Breast epithelium (tissue), 4 donors: ENCODE measurements around the gene ZBTB4. TPM values are rescaled to one million over a fixed set of nuclear protein-coding genes. Genes with fewer than 3 reads are reported as not detected.

Experiments used
- DNase-seq, 2 donors: peaks; one replicate each; pipeline ENCODE4 v3.0.0-alpha.2; 2019; ENCODE audit warnings: low spot score in 2 of 2
- H3K27ac ChIP-seq, 2 donors: fragments of 200-600 bp; sonication (generic) in 1 of 2; one replicate each; pipeline ENCODE4 v1.5.1; 2016 to 2019; ENCODE audit warnings: mild to moderate bottlenecking in 1 of 2
- H3K27me3 ChIP-seq, 2 donors: fragments of 200-600 bp; sonication (generic) in 1 of 2; one replicate each; pipeline versions ENCODE4 v1.5.1 to v1.6.0; 2017 to 2019; ENCODE audit warnings: control low read depth in 1 of 2, mild to moderate bottlenecking in 1 of 2
- H3K36me3 ChIP-seq: fragments of 200-600 bp; one replicate; pipeline ENCODE4 v1.5.1; 2019
- H3K4me1 ChIP-seq, 2 donors: fragments of 200-600 bp; sonication (generic); one replicate each; pipeline ENCODE4 v1.5.1; 2016 to 2019; ENCODE audit warnings: control low read depth in 1 of 2
- H3K4me3 ChIP-seq, 3 donors: fragments of 200-600 bp; sonication (generic); 1 replicate in 2 of 3; 2 replicates in 1 of 3; pipeline ENCODE4 v1.5.1; 2016 to 2019; ENCODE audit warnings: mild to moderate bottlenecking in 3 of 3, moderate library complexity in 2 of 3
- H3K9me3 ChIP-seq, 2 donors: fragments of 200-600 bp; sonication (generic) in 1 of 2; one replicate each; pipeline ENCODE4 v1.5.1; 2016 to 2019; ENCODE audit warnings: control low read depth in 1 of 2
- CTCF ChIP-seq, 3 donors: fragments of 450-650 bp; IDR thresholded peaks; one replicate each; pipeline ENCODE4 v1.5.1; 2016 to 2017; ENCODE audit warnings: antibody characterized with exemption in 3 of 3, mild to moderate bottlenecking in 3 of 3, moderate library complexity in 3 of 3
- POLR2A ChIP-seq: fragments of 450-650 bp; IDR thresholded peaks from one replicate; pipeline ENCODE4 v1.6.1; 2016; ENCODE audit warnings: antibody characterized with exemption, mild to moderate bottlenecking, moderate library complexity
- POLR2AphosphoS5 ChIP-seq, 3 donors: sonication (generic); formaldehyde crosslinking; IDR thresholded peaks; one replicate each; pipeline ENCODE4 v1.6.1; 2017; ENCODE audit warnings: antibody characterized with exemption in 3 of 3
- intact Hi-C: fragments of 100-400 bp; cut with DNase I; formaldehyde crosslinking; loops from one replicate; pipeline ENCODE4 v1.15.1; 2023; ENCODE audit warnings: low total_unique reads
- total RNA-seq, 3 donors: library from RNA; depleted of rRNA; stranded (reverse); fragments of >200 nt; gene quantifications; one replicate each; pipeline ENCODE4 v1.1.0, GENCODE V29; 2016

The ZBTB4 gene, protein sequence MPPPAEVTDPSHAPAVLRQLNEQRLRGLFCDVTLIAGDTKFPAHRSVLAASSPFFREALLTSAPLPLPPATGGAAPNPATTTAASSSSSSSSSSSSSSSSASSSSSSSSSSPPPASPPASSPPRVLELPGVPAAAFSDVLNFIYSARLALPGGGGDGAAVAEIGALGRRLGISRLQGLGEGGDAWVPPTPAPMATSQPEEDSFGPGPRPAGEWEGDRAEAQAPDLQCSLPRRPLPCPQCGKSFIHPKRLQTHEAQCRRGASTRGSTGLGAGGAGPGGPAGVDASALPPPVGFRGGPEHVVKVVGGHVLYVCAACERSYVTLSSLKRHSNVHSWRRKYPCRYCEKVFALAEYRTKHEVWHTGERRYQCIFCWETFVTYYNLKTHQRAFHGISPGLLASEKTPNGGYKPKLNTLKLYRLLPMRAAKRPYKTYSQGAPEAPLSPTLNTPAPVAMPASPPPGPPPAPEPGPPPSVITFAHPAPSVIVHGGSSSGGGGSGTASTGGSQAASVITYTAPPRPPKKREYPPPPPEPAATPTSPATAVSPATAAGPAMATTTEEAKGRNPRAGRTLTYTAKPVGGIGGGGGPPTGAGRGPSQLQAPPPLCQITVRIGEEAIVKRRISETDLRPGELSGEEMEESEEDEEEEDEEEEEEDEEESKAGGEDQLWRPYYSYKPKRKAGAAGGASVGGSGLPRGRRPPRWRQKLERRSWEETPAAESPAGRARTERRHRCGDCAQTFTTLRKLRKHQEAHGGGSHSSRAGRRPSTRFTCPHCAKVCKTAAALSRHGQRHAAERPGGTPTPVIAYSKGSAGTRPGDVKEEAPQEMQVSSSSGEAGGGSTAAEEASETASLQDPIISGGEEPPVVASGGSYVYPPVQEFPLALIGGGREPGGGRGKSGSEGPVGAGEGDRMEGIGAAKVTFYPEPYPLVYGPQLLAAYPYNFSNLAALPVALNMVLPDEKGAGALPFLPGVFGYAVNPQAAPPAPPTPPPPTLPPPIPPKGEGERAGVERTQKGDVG
- 10 to 100 TPM; 34.4 to 46.9 (median 45.7) TPM for total RNA-seq

DNA sequence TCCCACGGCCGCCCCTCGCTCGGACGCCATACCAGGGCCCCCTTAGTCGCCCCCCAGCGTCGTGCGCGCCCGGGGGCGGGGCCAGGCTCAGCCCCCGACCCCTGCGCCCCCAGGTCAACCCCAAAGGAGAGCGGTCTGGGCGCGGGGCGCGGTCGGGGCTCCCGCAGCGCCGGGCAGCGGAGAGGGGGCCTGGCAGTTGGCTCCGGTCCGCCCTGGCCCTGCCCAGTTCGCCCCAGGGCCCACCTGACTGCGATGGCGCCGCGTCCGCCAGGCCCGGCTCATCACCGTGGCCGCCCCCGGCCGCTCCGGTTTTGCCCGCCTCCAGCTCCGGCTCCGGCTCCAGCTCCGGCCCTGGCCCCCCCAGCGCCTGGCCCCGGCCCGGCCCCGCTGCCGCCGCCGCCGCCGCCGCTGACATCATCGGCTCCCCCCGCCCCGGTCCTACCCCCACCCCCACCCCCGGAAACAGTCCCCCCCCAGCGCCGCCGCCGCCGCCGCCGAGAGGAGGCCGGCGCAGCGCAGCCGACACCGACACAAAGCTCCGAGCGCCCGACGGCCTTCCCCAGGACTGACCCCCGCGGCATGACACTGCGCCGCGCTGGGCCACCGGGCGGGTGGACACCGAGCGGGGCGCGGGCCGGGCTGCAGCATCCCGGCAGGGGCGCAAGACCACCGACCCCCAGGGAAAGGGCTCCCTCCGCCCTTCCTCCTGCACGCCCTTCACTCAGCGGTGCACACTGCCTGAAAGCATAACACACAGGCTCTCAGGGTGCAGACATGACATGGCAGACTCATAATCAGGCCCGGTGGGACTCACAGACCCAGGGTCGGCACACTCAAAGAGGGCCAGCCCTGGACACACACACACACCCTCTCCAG, at the start of gene ZBTB4:
Gene ZBTB4, minus strand, starts transcription at position 419 of the 876 bp plus-strand sequence. CDS start 12,830 bp downstream, outside the sequence.
- Histone ChIP-seq H3K27me3 (no peaks in the 10 kb centered on the region), H3K4me1 (peaks cover 9 to 22% of the 10 kb centered on the region in 2 donors), H3K36me3 (no peaks in the 10 kb centered on the region), H3K9me3 (no peaks in the 10 kb centered on the region), H3K27ac (peak within 1 kb of the TSS; percentile 100), H3K4me3 (peak within 1 kb of the TSS; percentile 93 to 100 (median 99))
- intact Hi-C loops = loop anchor here (10.0 kb wide), 1 partner anchor 45 kb away; the partner anchor contains the start of genes FGF11 and TMEM102
- no peak for DNase-seq
- TF ChIP-seq POLR2A (peak; percentile 38), POLR2AphosphoS5 (IDR thresholded peaks at IDR 0.05) (peak; percentile 70 to 75 (median 71)), CTCF (IDR thresholded peaks at IDR 0.05) (no peak)

DNA sequence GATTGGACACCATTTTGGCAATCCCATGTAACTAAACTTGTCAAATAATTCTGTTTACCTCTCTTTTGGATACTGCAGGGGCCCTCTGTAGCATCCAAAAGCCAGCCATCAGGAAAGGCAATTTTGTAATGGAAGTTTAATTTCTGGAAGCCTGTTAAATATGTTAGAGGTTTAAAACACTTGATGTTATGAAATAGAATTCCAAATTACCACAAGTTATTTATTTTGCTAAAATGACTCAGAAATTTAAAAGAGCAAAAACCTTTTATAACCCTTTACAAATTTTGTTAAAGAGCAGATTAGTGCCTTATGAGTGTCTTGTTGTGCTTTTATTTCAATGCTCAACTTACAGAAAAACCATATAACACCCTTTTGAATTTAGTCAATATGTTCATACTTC, 49.4 kb upstream of the ZBTB4 start:
- Histone ChIP-seq H3K27ac (no peak overlapping the region), H3K36me3 (no peaks in the 10 kb centered on the region), H3K4me1 (no peaks in the 10 kb centered on the region), H3K9me3 (peaks cover 10 to 25% of the 10 kb centered on the region in 2 donors), H3K4me3 (no peak overlapping the region), H3K27me3 (no peaks in the 10 kb centered on the region)
- TF ChIP-seq CTCF (IDR thresholded peaks at IDR 0.05) (no peak), POLR2AphosphoS5 (IDR thresholded peaks at IDR 0.05) (no peak), POLR2A (no peak)
- no peak for DNase-seq
- intact Hi-C loops = no loop called here

GRCh38 chr17:7523033-7523432, 43.6 kb upstream of the ZBTB4 start:
- H3K36me3 ChIP-seq = no peaks in the 10 kb centered on the region
- H3K4me3 ChIP-seq = no peak overlapping the region
- no peak for DNase-seq
- no peak overlapping the region for H3K27ac ChIP-seq
- H3K27me3 ChIP-seq = no peaks in the 10 kb centered on the region
- no peaks in the 10 kb centered on the region for H3K4me1 ChIP-seq
- intact Hi-C loops = no loop called here
- peaks cover 1 to 7% of the 10 kb centered on the region in 2 donors for H3K9me3 ChIP-seq
- TF ChIP-seq CTCF (IDR thresholded peaks at IDR 0.05) = peak in 2 of 3 donors; percentile 19 to 27
- TF ChIP-seq POLR2A = no peak

- no peaks in the 10 kb centered on the region for H3K9me3 ChIP-seq
- DNase-seq = no peak
- intact Hi-C loops = loop anchor here (10.0 kb wide), 1 partner anchor 49 kb away; the partner anchor contains the start of gene SENP3
- no peaks in the 10 kb centered on the region for H3K4me1 ChIP-seq
- H3K27me3 ChIP-seq = no peaks in the 10 kb centered on the region
- H3K27ac ChIP-seq = no peak overlapping the region
- no peaks in the 10 kb centered on the region for H3K36me3 ChIP-seq
- no peak for TF ChIP-seq POLR2A
- TF ChIP-seq CTCF (IDR thresholded peaks at IDR 0.05) = no peak
- no peak for TF ChIP-seq POLR2AphosphoS5 (IDR thresholded peaks at IDR 0.05)
- no peak overlapping the region for H3K4me3 ChIP-seq
Measured at GRCh38 chr17:7515911-7516610, 36.6 kb upstream of the ZBTB4 start.
